Panc1 (cell line): ENCODE measurements around the gene GFPT2. TPM values are rescaled to one million over a fixed set of nuclear protein-coding genes. Genes with fewer than 3 reads are reported as not detected.

Experiments used
- ATAC-seq: fragments of 200-7000 bp; cut with Tn5 transposase; 2 replicates; pipeline ENCODE4 v1.9.1; 2020; ENCODE audit warnings: mild to moderate bottlenecking, moderate library complexity
- BruUV-seq: library from RNA; stranded (reverse); fragments of 400-500 nt; replicated peaks from 2 replicates; lab custom pipeline; 2021; lab: Mats Ljungman, UMichigan
- CTCF ChIA-PET: fragments of 300-600 bp; sonication (Branson Sonifier 250); formaldehyde crosslinking; loops from one replicate; lab custom pipeline; 2022; ENCODE audit warnings: antibody characterized with exemption; lab: Charles Lee
- POLR2A ChIA-PET: fragments of 300-600 bp; sonication (Branson Sonifier 250); formaldehyde crosslinking; loops from one replicate; lab custom pipeline; 2022; ENCODE audit warnings: antibody characterized with exemption; lab: Charles Lee
- DNase-seq: peaks from one replicate; pipeline ENCODE4 v3.0.0-alpha.2; 2010; ENCODE audit warnings: low read depth, low spot score
- H3K27ac ChIP-seq: 2 replicates; pipeline ENCODE4 v1.5.1; 2011; ENCODE audit warnings: mild to moderate bottlenecking, low read length, inconsistent platforms
- H3K27me3 ChIP-seq: fragments of 200-500 bp; sonication (Bioruptor generic); 2 replicates; pipeline ENCODE4 v1.6.0; 2014; ENCODE audit warnings: low read length, inconsistent platforms; ENCODE audit not compliant: control insufficient read depth, insufficient read depth
- H3K36me3 ChIP-seq: fragments of 200-500 bp; sonication (Bioruptor generic); 2 replicates; pipeline ENCODE4 v1.5.1; 2014; ENCODE audit warnings: inconsistent platforms, mild to moderate bottlenecking, low read length, moderate library complexity; ENCODE audit not compliant: control insufficient read depth, insufficient read depth
- H3K4me1 ChIP-seq: 2 replicates; pipeline ENCODE4 v1.5.1; 2011; ENCODE audit warnings: inconsistent platforms, mild to moderate bottlenecking, low read length, moderate library complexity; ENCODE audit not compliant: control insufficient read depth, insufficient read depth
- H3K4me3 ChIP-seq, 2 experiments: 2 replicates each; pipeline ENCODE4 v1.5.1; 2011 to 2012; ENCODE audit warnings: low read depth in 2 of 2, low read length in 2 of 2, mild to moderate bottlenecking in 2 of 2, inconsistent platforms in 1 of 2, moderate library complexity in 1 of 2
- H3K9me3 ChIP-seq: fragments of 200-500 bp; sonication (Bioruptor generic); 2 replicates; pipeline ENCODE4 v1.5.1; 2014; ENCODE audit warnings: low read depth, mild to moderate bottlenecking, inconsistent platforms, low read length, moderate library complexity; ENCODE audit not compliant: control insufficient read depth, insufficient read depth
- CTCF ChIP-seq: fragments of 450-650 bp; IDR thresholded peaks from 2 replicates; pipeline ENCODE4 v1.5.1; 2017; ENCODE audit warnings: mild to moderate bottlenecking
- POLR2AphosphoS5 ChIP-seq: IDR thresholded peaks from 2 replicates; pipeline ENCODE4 v1.6.1; 2012; ENCODE audit warnings: mild to moderate bottlenecking, low read depth, low read length, moderate library complexity
- REST ChIP-seq, 2 experiments: IDR thresholded peaks; 2 replicates each; pipeline ENCODE4 v1.6.1; 2011 to 2012; ENCODE audit warnings: low read depth in 2 of 2, control low read depth in 1 of 2, low read length in 1 of 2, mild to moderate bottlenecking in 1 of 2, moderate library complexity in 1 of 2; ENCODE audit not compliant: insufficient read depth in 1 of 2
- SIN3A ChIP-seq: IDR thresholded peaks from 2 replicates; pipeline ENCODE4 v1.6.1; 2012; ENCODE audit warnings: low read depth, mild to moderate bottlenecking, low read length, moderate library complexity, borderline replicate concordance; ENCODE audit not compliant: insufficient read depth
- TCF7L2 ChIP-seq: IDR thresholded peaks from 2 replicates; pipeline ENCODE4 v1.6.1; 2011; ENCODE audit warnings: mild to moderate bottlenecking, low read depth, low read length, inconsistent platforms
- in situ Hi-C: cut with HindIII; loops from 2 replicates; pipeline ENCODE4 v1.10.0; 2016; ENCODE audit warnings: low sequenced_read_pairs, low pct_unique_long_range_greater_than_20kb
- intact Hi-C: fragments of 100-400 bp; cut with micrococcal nuclease; formaldehyde crosslinking; loops from one replicate; pipeline ENCODE4 v1.10.0; 2022; ENCODE audit not compliant: unreplicated experiment
- total RNA-seq: library from RNA; stranded (reverse); gene quantifications from one replicate; pipeline ENCODE4 v1.2.1, GENCODE V29; 2021; ENCODE audit not compliant: unreplicated experiment

The GFPT2 gene
- total RNA-seq, 1 experiment from 2014 or later: 2.1 TPM

- no peaks in the 10 kb centered on the region for H3K27me3 ChIP-seq
- BruUV-seq: no TSS peak
- POLR2A ChIA-PET: interaction anchor here (0.5 to 1.0 kb wide), 3 partner anchors 13 to 273 kb away, joined by 3 to 5 read pairs (median 3); no protein-coding TSS in a partner anchor
- CTCF ChIA-PET: interaction anchor here (0.5 kb wide), 1 partner anchor 77 kb away, joined by 4 read pairs; no protein-coding TSS in a partner anchor
- no peaks in the 10 kb centered on the region for H3K9me3 ChIP-seq
- DNase-seq: no peak
- H3K4me3 ChIP-seq: no peak overlapping the region
- in situ Hi-C loops (no loop called here), intact Hi-C loops (loop anchor here (5.0 kb wide), 1 partner anchor 32 kb away; no protein-coding TSS in a partner anchor)
- no peak overlapping the region for H3K27ac ChIP-seq
- H3K4me1 ChIP-seq: peaks cover 14% of the 10 kb centered on the region
- ATAC-seq: no peak
- H3K36me3 ChIP-seq: no peaks in the 10 kb centered on the region; the same call in 1 of the 2 replicates
- TF ChIP-seq CTCF (no peak), REST (IDR thresholded peaks at IDR 0.05; ENCODE audit: insufficient read depth in 1 of 2, low read depth in 2 of 2, low read length in 1 of 2) (no peak), POLR2AphosphoS5 (no peak), SIN3A (no peak), TCF7L2 (no peak)
Measured at GRCh38 chr5:180294913-180295555, 58.1 kb downstream of the GFPT2 start.

GRCh38 chr5:180294411-180294810 is 58.7 kb downstream of the GFPT2 start:
- DNase-seq (no peak), ATAC-seq (no peak)
- in situ Hi-C loops: no loop called here
- intact Hi-C loops: loop anchor here (5.0 kb wide), 1 partner anchor 33 kb away; no protein-coding TSS in a partner anchor
- BruUV-seq: no TSS peak
- no peak for TF ChIP-seq SIN3A
- no peak for TF ChIP-seq REST (IDR thresholded peaks at IDR 0.05; ENCODE audit: insufficient read depth in 1 of 2, low read depth in 2 of 2, low read length in 1 of 2)
- no peak for TF ChIP-seq POLR2AphosphoS5
- no peak for TF ChIP-seq CTCF
- TF ChIP-seq TCF7L2: no peak
- Histone ChIP-seq H3K4me1 (peaks cover 15% of the 10 kb centered on the region), H3K36me3 (no peaks in the 10 kb centered on the region; the same call in 1 of the 2 replicates), H3K27ac (no peak overlapping the region), H3K9me3 (no peaks in the 10 kb centered on the region), H3K4me3 (no peak overlapping the region), H3K27me3 (no peaks in the 10 kb centered on the region)
- ChIA-PET CTCF (interaction anchor here (0.5 to 2.2 kb wide), 3 partner anchors 22 to 78 kb away, joined by 4 to 18 read pairs (median 10); no protein-coding TSS in a partner anchor), POLR2A (interaction anchor here (1.0 kb wide), 1 partner anchor 13 kb away, joined by 5 read pairs; no protein-coding TSS in a partner anchor)
